NCI-H446 (cell line): Measurements from ENCODE around the gene SORCS1.

Experiments
- DNase-seq, 2 experiments: peaks; one replicate each; lab custom pipeline; 2025; lab: John Stamatoyannopoulos, UW

The SORCS1 gene

GRCh38 chr10:106815427-106816043 is 349.0 kb downstream of the SORCS1 start:
- no peak for DNase-seq

- no peak for DNase-seq
Measured at GRCh38 chr10:106804992-106805582, 359.4 kb downstream of the SORCS1 start.

GRCh38 chr10:106802949-106803348 is 361.6 kb downstream of the SORCS1 start:
- DNase-seq: no peak

- no peak for DNase-seq
Measured at GRCh38 chr10:106799776-106800175, 364.7 kb downstream of the SORCS1 start.

- DNase-seq: no peak
Measured at GRCh38 chr10:106795619-106796018, 368.9 kb downstream of the SORCS1 start.

GRCh38 chr10:106793617-106794016 is 370.9 kb downstream of the SORCS1 start:
- no peak for DNase-seq

GRCh38 chr10:106789623-106790022 is 374.9 kb downstream of the SORCS1 start:
- DNase-seq: no peak

- DNase-seq: no peak
Measured at GRCh38 chr10:106788982-106789381, 375.5 kb downstream of the SORCS1 start.

- no peak for DNase-seq
Measured at GRCh38 chr10:106785528-106785927, 379.0 kb downstream of the SORCS1 start.

- no peak for DNase-seq
Measured at GRCh38 chr10:106780632-106781031, 383.9 kb downstream of the SORCS1 start.

GRCh38 chr10:106777841-106778240 is 386.7 kb downstream of the SORCS1 start:
- no peak for DNase-seq

GRCh38 chr10:106775127-106775526 is 389.4 kb downstream of the SORCS1 start:
- DNase-seq: no peak

- DNase-seq: no peak
Measured at GRCh38 chr10:106772957-106773356, 391.5 kb downstream of the SORCS1 start.

- DNase-seq: no peak
Measured at GRCh38 chr10:106771154-106771553, 393.4 kb downstream of the SORCS1 start.

- no peak for DNase-seq
Measured at GRCh38 chr10:106768204-106768603, 396.3 kb downstream of the SORCS1 start.

- no peak for DNase-seq
Measured at GRCh38 chr10:106765928-106766327, 398.6 kb downstream of the SORCS1 start.

- no peak for DNase-seq
Measured at GRCh38 chr10:106765241-106765754, 399.2 kb downstream of the SORCS1 start.

GRCh38 chr10:106764360-106764759 is 400.1 kb downstream of the SORCS1 start:
- no peak for DNase-seq

- DNase-seq: no peak
Measured at GRCh38 chr10:106761906-106762305, 402.6 kb downstream of the SORCS1 start.

GRCh38 chr10:106757521-106757920 is 407.0 kb downstream of the SORCS1 start:
- no peak for DNase-seq

- no peak for DNase-seq
Measured at GRCh38 chr10:106751091-106751490, 413.4 kb downstream of the SORCS1 start.

- no peak for DNase-seq
Measured at GRCh38 chr10:106746868-106747267, 417.6 kb downstream of the SORCS1 start.

- no peak for DNase-seq
Measured at GRCh38 chr10:106741006-106741530, 423.4 kb downstream of the SORCS1 start.

- no peak for DNase-seq
Measured at GRCh38 chr10:106740071-106740470, 424.4 kb downstream of the SORCS1 start.
